ENCODE data around the gene GNA12. TPM values are rescaled to one million over a fixed set of nuclear protein-coding genes. Genes with fewer than 3 reads are reported as not detected.

Gene GNA12
- total RNA-seq, 3 donors from 2014 or later = 21.7 to 57.7 (median 25.7) TPM

- Histone ChIP-seq H3K4me3 (no peak overlapping the region), H3K4me1 (ENCODE audit: low read depth) (peaks cover 11% of the 10 kb centered on the region), H3K9me3 (no peaks in the 10 kb centered on the region), H3K36me3 (ENCODE audit: low read depth) (no peaks in the 10 kb centered on the region)
- intact Hi-C loops (cut with DNase I, micrococcal nuclease) = no loop called here
- no peak for DNase-seq
- ATAC-seq = no peak
- TF ChIP-seq, protein P1, sequence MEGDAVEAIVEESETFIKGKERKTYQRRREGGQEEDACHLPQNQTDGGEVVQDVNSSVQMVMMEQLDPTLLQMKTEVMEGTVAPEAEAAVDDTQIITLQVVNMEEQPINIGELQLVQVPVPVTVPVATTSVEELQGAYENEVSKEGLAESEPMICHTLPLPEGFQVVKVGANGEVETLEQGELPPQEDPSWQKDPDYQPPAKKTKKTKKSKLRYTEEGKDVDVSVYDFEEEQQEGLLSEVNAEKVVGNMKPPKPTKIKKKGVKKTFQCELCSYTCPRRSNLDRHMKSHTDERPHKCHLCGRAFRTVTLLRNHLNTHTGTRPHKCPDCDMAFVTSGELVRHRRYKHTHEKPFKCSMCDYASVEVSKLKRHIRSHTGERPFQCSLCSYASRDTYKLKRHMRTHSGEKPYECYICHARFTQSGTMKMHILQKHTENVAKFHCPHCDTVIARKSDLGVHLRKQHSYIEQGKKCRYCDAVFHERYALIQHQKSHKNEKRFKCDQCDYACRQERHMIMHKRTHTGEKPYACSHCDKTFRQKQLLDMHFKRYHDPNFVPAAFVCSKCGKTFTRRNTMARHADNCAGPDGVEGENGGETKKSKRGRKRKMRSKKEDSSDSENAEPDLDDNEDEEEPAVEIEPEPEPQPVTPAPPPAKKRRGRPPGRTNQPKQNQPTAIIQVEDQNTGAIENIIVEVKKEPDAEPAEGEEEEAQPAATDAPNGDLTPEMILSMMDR (IDR thresholded peaks at IDR 0.05) = no peak
Measured at GRCh38 chr7:2815875-2816245, 28.2 kb downstream of the GNA12 start.

- Histone ChIP-seq H3K36me3 (ENCODE audit: low read depth) (no peaks in the 10 kb centered on the region), H3K4me3 (no peak overlapping the region), H3K9me3 (no peaks in the 10 kb centered on the region), H3K4me1 (ENCODE audit: low read depth) (peaks cover 7% of the 10 kb centered on the region)
- no peak for DNase-seq
- intact Hi-C loops (cut with DNase I, micrococcal nuclease) = no loop called here
- TF ChIP-seq, protein P1 (IDR thresholded peaks at IDR 0.05) = no peak
- no peak for ATAC-seq
Measured at GRCh38 chr7:2814946-2815874, 28.9 kb downstream of the GNA12 start.

DNA sequence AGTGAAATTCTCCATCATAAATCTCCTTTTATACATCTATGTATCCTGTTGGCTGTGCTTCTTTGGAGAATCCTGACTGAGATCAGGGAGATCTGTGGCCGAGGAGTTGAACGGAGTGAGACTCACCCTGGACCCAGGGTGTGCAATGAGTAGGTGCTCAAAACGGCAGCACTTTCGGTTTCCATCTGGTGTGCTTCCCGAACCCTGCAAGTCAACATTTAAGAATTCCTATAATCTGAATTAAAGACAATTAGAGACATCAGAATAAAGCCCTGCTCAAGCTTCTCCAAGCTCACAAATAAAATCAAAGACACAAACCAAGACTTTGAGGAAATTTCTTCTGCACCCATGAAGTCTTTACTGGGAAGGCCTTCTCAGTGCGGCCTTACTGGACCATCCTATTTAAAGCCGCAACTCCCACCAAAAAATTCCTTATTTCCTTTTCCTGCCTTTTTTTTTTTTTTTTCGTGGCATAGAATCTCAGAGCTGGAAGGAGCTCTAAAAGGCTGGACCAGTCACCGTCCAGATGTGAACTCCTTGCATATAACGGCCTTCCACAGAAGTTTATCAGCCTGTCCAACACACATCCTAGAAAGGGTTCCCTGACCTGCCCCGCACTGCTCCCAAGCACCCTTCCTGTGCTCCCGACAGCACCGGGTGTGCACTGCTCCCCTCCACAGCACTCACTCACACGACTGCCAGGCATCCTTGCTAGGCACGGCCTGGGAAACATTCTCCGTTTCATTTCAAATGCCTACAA lies 29.7 kb downstream of the GNA12 start:
- H3K4me1 ChIP-seq (ENCODE audit: low read depth) = no peaks in the 10 kb centered on the region
- TF ChIP-seq, protein P1 (IDR thresholded peaks at IDR 0.05) = no peak
- intact Hi-C loops (cut with DNase I, micrococcal nuclease) = no loop called here
- H3K9me3 ChIP-seq = no peaks in the 10 kb centered on the region
- no peak for DNase-seq
- H3K36me3 ChIP-seq (ENCODE audit: low read depth) = no peaks in the 10 kb centered on the region
- no peak overlapping the region for H3K4me3 ChIP-seq
- no peak for ATAC-seq

DNA sequence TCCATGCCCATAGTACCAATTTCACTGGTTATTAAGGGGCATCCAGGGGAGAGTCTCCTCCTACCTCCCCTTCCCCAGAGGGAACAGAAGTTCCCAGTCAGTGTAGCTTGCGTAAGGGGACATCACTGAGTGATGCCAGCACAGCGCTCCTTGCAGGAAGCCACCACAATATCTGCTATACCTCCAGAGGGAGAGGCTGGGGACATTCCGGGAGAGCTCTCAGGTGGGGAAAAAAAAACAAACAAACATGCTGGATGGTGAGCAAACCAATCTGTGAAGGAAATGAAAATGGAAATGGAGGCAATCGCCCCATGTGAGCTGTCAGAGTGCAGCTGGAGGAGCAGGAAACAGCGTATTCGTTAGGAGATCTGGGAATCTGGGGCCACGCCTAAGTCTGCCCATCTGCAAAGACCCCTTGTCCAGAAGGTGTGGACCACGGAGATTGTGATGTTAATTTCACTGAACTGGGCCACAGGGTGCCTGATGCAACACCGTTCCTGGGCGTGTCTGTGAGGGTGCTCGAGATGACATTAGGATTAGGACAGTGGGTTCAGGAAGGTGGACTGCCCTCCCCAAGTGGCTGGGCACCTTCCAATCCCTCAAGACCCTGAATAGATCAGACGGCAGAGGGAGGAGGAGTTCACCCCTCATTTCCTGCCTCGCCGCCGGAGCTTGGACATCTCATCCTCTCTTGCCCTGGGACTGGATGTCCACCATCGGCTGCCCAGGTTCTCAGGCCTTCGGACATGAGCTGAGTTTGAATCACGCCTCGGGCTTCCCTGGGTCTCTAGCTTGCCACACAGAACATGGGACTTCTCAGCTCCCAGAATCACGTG lies 30.5 kb downstream of the GNA12 start:
- no peak overlapping the region for H3K4me3 ChIP-seq
- DNase-seq = no peak
- TF ChIP-seq, protein P1 (IDR thresholded peaks at IDR 0.05) = no peak
- intact Hi-C loops (cut with DNase I, micrococcal nuclease) = no loop called here
- no peak for ATAC-seq
- H3K36me3 ChIP-seq (ENCODE audit: low read depth) = no peaks in the 10 kb centered on the region
- no peaks in the 10 kb centered on the region for H3K9me3 ChIP-seq
- H3K4me1 ChIP-seq (ENCODE audit: low read depth) = no peaks in the 10 kb centered on the region

DNA sequence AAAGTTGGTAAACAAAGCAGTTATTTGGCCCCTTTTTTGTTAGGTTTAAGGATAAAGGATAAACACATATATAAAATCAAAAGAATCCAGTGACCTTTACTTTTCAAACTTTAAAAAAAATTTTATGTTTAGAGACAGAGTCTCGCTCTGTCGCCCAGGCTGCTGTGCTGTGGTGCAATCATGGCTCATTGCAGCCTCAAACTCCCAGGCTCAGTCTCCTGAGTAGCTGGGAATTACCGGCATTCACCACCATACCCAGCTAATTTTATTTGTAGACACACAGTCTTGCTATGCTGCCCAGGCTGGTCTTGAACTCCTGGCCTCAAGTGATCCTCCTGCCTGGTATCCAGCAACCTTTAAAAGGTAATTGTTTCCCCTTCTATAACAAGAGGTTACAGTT lies 31.3 kb downstream of the GNA12 start:
- no peak for DNase-seq
- no peaks in the 10 kb centered on the region for H3K4me1 ChIP-seq (ENCODE audit: low read depth)
- intact Hi-C loops (cut with DNase I, micrococcal nuclease) = no loop called here
- no peaks in the 10 kb centered on the region for H3K36me3 ChIP-seq (ENCODE audit: low read depth)
- no peak overlapping the region for H3K4me3 ChIP-seq
- no peak for ATAC-seq
- H3K9me3 ChIP-seq = no peaks in the 10 kb centered on the region
- TF ChIP-seq, protein P1 (IDR thresholded peaks at IDR 0.05) = no peak
